ENCODE data around the gene TRPV4.
"Not testable (repeated sequence)": the region's sequence is repeated elsewhere in the genome, so short reads cannot be mapped to it uniquely, and the experiment has no call there.

Gene TRPV4

DNA sequence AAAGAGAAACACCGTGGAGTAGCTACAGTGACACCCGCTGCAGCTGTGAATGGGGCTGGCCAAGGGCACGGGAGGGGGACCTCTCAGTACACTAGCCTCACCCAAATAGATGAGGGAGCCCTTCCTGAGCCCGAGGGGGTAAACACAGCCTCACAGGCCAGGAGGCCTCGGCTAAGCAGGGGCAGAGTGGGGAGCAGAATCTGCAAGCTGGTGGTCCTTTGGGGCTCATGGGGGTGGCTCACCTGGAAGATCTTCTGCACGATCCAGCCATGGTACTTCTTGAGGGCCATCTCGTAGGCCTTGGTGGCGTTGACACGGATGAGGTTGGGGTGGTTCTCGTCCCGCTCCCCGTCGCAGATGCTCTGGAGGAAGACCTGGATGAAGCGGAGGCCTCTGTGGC lies 22.2 kb upstream of the TRPV4 start:
- Histone ChIP-seq H3K9ac (ENCODE audit: low read length) (no peak overlapping the region), H3K36me3 (ENCODE audit: control insufficient read depth, insufficient read depth, low read length, severe bottlenecking) (peaks cover 29% of the 10 kb centered on the region), H3K4me3 (ENCODE audit: low read length) (no peak overlapping the region), H3K27me3 (replicated peaks; ENCODE audit: control insufficient read depth, insufficient read depth, low read length) (no peaks in the 10 kb centered on the region), H3K9me3 (ENCODE audit: control insufficient read depth, low read length) (no peaks in the 10 kb centered on the region), H3K4me1 (ENCODE audit: control insufficient read depth, insufficient read depth, low read length) (no peaks in the 10 kb centered on the region)
- no peak for DNase-seq (ENCODE audit: low read depth)

DNA sequence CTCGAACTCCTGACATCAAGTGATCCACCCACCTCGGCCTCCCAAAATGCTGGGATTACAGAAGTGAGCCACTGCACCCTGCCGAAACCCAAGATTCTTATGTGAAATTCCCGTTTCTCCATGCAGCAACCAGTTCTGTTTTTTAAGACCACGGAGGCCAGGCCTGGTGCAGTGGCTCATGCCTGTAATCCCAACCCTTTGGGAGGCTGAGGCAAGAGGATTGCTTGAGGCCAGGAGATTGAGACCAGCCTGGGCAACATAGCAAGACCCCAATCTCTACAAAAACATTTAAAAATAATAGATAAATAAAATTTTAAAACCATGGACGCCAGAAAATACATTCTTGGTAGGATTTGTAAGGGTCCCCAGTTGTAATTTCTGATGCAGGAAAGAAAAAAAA lies 17.3 kb upstream of the TRPV4 start:
- not testable (repeated sequence) for H3K27me3 ChIP-seq (replicated peaks; ENCODE audit: control insufficient read depth, insufficient read depth, low read length); H3K4me3 ChIP-seq (ENCODE audit: low read length); H3K9ac ChIP-seq (ENCODE audit: low read length); H3K4me1 ChIP-seq (ENCODE audit: control insufficient read depth, insufficient read depth, low read length); H3K9me3 ChIP-seq (ENCODE audit: control insufficient read depth, low read length); DNase-seq (ENCODE audit: low read depth)
- peaks cover 15% of the 10 kb centered on the region for H3K36me3 ChIP-seq (ENCODE audit: control insufficient read depth, insufficient read depth, low read length, severe bottlenecking)

DNA sequence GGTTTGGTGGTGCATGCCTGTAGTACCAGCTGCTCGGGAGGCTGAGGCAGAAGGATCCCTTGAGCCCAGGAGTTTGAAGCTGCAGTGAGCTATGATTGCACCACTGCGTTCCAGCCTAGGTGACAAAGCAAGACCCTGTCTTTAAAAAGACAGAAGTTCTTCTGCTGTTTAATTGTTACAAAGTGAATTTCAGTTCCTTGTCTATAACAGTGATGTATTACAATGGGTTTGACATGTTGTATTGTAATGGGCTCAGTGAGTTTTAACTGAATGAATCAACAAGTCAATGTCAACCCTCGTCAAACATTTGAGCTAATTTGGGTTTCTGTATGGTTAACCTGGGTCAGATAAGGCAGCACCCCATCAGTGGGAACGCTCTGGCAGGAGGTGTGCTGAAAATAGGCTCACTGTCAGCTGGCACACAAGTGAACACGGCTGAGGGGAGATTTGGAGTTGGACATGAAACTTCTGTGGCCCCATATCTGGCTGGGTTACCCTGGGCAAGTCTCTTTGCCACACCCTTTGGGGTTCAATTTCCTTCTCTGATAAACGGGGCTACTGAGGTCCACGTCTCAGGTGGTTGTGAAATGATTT lies 14.0 kb upstream of the TRPV4 start:
- no peak overlapping the region for H3K4me3 ChIP-seq (ENCODE audit: low read length)
- H3K9me3 ChIP-seq (ENCODE audit: control insufficient read depth, low read length), result no peaks in the 10 kb centered on the region
- H3K4me1 ChIP-seq (ENCODE audit: control insufficient read depth, insufficient read depth, low read length), result no peaks in the 10 kb centered on the region
- no peaks in the 10 kb centered on the region for H3K27me3 ChIP-seq (replicated peaks; ENCODE audit: control insufficient read depth, insufficient read depth, low read length)
- no peaks in the 10 kb centered on the region for H3K36me3 ChIP-seq (ENCODE audit: control insufficient read depth, insufficient read depth, low read length, severe bottlenecking)
- no peak overlapping the region for H3K9ac ChIP-seq (ENCODE audit: low read length)
- DNase-seq (ENCODE audit: low read depth), result no peak

DNA sequence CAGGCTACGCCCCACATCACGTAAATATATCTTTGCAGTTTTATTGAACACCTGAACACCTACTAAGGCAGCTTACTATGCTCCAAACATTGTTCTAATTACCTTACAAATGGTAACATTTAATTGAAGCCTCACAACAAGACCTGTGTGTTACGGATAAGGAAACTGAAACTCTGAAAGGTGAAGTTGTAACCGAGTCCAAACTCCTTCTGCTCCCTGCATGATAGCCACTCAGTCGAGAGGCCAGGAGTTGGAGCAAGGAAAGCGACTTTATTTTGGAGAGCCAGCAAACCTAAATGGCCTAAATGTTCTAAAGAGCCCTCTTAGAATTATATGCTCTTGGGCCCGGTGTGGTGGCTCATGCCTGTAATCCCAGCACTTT lies 12.6 kb upstream of the TRPV4 start:
- Histone ChIP-seq H3K9me3 (ENCODE audit: control insufficient read depth, low read length) (no peaks in the 10 kb centered on the region), H3K27me3 (replicated peaks; ENCODE audit: control insufficient read depth, insufficient read depth, low read length) (no peaks in the 10 kb centered on the region), H3K9ac (ENCODE audit: low read length) (peak overlapping the region; percentile 80), H3K36me3 (ENCODE audit: control insufficient read depth, insufficient read depth, low read length, severe bottlenecking) (no peaks in the 10 kb centered on the region), H3K4me1 (ENCODE audit: control insufficient read depth, insufficient read depth, low read length) (no peaks in the 10 kb centered on the region), H3K4me3 (ENCODE audit: low read length) (peak overlapping the region; percentile 74)
- no peak for DNase-seq (ENCODE audit: low read depth)

DNA sequence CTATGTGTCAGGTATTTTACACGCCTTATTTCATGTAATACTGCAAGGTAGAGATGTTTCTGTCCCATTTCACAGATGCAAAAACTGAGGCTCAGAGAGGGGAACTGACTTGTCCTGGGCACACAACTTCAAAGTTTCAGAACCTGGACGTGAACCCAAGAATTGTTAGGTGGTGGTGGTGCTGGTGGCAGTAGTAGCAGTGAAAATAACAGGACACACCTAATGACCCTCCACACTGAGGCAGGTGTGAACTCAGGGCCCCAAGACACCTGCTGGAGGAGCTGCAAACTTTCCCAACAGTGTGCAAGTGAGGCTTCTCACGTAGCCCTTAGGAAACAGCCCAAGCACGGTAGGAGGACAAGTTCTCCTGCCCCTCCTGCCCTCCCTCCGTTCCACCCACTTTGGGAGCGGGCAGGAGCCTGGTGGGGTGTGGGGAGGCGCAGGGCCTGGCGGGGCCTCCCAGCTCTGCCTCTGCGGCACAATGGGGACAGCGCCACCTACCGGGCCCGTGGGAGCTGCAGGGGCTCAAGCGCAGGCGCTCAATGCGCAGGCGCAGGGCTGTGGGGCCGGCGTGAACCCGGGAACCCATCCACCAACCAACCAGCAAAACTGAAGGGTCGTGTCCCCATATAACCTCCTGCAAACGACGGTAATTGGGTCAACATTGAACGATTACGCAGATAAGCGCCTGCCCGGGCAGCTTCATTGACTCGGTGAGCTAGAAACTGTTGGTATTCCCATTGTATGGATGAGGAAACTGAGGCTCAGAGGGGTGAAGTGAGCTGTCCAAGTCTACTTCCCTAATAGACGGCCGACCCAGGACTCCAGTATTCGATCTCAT lies 12.0 kb upstream of the TRPV4 start:
- no peaks in the 10 kb centered on the region for H3K4me1 ChIP-seq (ENCODE audit: control insufficient read depth, insufficient read depth, low read length)
- no peaks in the 10 kb centered on the region for H3K9me3 ChIP-seq (ENCODE audit: control insufficient read depth, low read length)
- DNase-seq (ENCODE audit: low read depth), result peak; percentile 93
- peak overlapping the region; percentile 80 for H3K9ac ChIP-seq (ENCODE audit: low read length)
- H3K4me3 ChIP-seq (ENCODE audit: low read length), result peak overlapping the region; percentile 74
- H3K27me3 ChIP-seq (replicated peaks; ENCODE audit: control insufficient read depth, insufficient read depth, low read length), result no peaks in the 10 kb centered on the region
- no peaks in the 10 kb centered on the region for H3K36me3 ChIP-seq (ENCODE audit: control insufficient read depth, insufficient read depth, low read length, severe bottlenecking)

DNA sequence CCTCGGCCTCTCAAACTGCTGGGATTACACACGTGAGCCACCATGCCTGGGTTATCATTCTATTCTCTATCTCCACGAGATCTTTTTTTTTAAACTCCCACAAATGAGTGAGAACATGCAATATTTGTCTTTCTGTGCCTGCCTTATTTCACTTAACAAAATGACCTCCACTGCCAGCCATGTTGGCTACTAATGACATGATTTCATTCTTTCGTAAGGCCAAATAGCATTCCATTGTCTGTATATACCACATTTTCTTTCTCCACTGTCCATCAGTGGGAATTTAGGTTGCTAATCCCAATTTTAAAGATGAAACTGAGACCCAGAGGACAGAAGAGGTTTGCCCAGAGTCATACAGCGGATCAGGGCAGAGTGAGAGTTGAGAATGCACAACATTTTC lies 10.9 kb upstream of the TRPV4 start:
- no peak for DNase-seq (ENCODE audit: low read depth)
- Histone ChIP-seq H3K9ac (ENCODE audit: low read length) (no peak overlapping the region), H3K4me3 (ENCODE audit: low read length) (no peak overlapping the region), H3K9me3 (ENCODE audit: control insufficient read depth, low read length) (no peaks in the 10 kb centered on the region), H3K27me3 (replicated peaks; ENCODE audit: control insufficient read depth, insufficient read depth, low read length) (no peaks in the 10 kb centered on the region), H3K36me3 (ENCODE audit: control insufficient read depth, insufficient read depth, low read length, severe bottlenecking) (no peaks in the 10 kb centered on the region), H3K4me1 (ENCODE audit: control insufficient read depth, insufficient read depth, low read length) (no peaks in the 10 kb centered on the region)

DNA sequence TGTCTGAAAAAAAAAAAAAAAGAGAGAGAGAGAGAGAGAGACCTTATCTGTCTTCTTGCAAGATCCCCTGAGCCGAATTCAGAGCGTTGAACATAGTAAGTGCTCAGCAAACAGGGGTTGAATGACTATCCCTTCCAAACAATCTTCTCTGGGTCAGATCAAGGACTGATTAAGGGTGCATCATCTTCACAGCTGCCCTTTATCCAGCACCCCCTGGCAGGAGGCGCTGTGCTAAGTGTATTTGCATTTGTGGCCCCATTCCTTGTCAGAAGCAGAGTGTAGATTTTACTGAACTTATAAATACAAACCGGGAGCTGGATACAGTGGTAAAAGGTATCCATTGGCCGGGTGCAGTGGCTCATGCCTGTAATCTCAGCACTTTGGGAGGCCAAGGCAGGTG lies 8.8 kb upstream of the TRPV4 start:
- H3K9me3 ChIP-seq (ENCODE audit: control insufficient read depth, low read length), result no peaks in the 10 kb centered on the region
- no peak overlapping the region for H3K4me3 ChIP-seq (ENCODE audit: low read length)
- no peak overlapping the region for H3K9ac ChIP-seq (ENCODE audit: low read length)
- no peak for DNase-seq (ENCODE audit: low read depth)
- H3K4me1 ChIP-seq (ENCODE audit: control insufficient read depth, insufficient read depth, low read length), result no peaks in the 10 kb centered on the region
- H3K36me3 ChIP-seq (ENCODE audit: control insufficient read depth, insufficient read depth, low read length, severe bottlenecking), result no peaks in the 10 kb centered on the region
- H3K27me3 ChIP-seq (replicated peaks; ENCODE audit: control insufficient read depth, insufficient read depth, low read length), result no peaks in the 10 kb centered on the region

DNA sequence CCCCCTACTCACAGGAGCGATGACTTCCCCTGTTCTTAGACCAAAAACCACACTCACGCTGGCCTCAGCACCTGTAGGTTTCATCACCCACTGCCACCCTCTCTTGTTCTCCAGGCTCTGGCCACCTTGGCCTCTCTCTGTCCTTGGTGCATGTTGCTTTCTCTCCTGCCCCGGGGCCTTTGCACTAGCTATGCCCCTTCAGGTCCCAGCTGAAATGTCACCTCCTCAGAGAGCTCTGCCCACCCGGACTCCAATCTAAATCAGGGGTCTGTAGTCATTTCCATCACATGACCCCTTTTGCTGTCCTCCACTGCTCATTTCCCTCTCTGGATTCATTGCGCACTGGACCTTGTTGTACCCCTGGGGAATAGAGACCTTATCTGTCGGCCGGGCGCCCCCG lies 8.2 kb upstream of the TRPV4 start:
- no peaks in the 10 kb centered on the region for H3K36me3 ChIP-seq (ENCODE audit: control insufficient read depth, insufficient read depth, low read length, severe bottlenecking)
- H3K4me3 ChIP-seq (ENCODE audit: low read length), result no peak overlapping the region
- no peaks in the 10 kb centered on the region for H3K27me3 ChIP-seq (replicated peaks; ENCODE audit: control insufficient read depth, insufficient read depth, low read length)
- H3K9me3 ChIP-seq (ENCODE audit: control insufficient read depth, low read length), result no peaks in the 10 kb centered on the region
- no peak overlapping the region for H3K9ac ChIP-seq (ENCODE audit: low read length)
- no peaks in the 10 kb centered on the region for H3K4me1 ChIP-seq (ENCODE audit: control insufficient read depth, insufficient read depth, low read length)
- no peak for DNase-seq (ENCODE audit: low read depth)

DNA sequence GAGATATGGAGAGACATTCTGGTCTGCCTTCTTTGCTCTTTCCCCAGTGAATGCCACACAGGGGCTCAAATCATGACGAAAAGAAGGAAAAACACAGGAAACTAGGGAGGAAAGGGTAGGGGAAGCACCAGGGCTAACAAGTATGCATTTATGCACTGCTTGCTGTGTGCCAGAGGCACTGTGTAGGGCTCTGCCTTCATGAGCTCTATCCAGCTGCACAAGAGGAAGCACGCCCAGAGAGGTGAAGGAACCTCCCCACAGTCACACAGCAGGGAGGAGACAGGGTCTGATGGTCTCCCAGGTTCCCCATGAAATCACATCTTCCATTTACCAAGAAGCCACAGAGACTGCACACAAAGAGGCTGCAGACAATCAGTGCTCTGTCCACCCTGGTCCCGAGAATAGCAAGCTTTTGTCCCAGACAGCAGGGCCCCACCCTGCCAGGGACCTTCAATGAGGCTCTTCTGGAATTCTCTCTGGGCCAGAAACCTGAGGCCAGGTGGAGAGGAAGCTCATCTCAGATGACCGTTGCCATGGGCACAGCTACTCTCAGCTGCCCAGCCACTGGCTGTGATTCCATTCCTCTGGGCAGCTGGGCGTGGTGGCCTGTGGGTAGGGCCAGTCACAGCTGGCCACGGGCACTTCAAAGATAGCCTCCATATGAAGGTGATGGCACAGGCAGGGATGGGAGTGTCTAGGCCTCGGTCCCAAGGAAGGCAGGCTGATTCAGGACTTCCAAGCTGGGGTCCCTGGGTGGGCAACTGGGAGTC lies 7.3 kb upstream of the TRPV4 start:
- no peak overlapping the region for H3K9ac ChIP-seq (ENCODE audit: low read length)
- H3K27me3 ChIP-seq (replicated peaks; ENCODE audit: control insufficient read depth, insufficient read depth, low read length), result no peaks in the 10 kb centered on the region
- H3K9me3 ChIP-seq (ENCODE audit: control insufficient read depth, low read length), result no peaks in the 10 kb centered on the region
- no peaks in the 10 kb centered on the region for H3K36me3 ChIP-seq (ENCODE audit: control insufficient read depth, insufficient read depth, low read length, severe bottlenecking)
- H3K4me1 ChIP-seq (ENCODE audit: control insufficient read depth, insufficient read depth, low read length), result no peaks in the 10 kb centered on the region
- DNase-seq (ENCODE audit: low read depth), result no peak
- no peak overlapping the region for H3K4me3 ChIP-seq (ENCODE audit: low read length)

DNA sequence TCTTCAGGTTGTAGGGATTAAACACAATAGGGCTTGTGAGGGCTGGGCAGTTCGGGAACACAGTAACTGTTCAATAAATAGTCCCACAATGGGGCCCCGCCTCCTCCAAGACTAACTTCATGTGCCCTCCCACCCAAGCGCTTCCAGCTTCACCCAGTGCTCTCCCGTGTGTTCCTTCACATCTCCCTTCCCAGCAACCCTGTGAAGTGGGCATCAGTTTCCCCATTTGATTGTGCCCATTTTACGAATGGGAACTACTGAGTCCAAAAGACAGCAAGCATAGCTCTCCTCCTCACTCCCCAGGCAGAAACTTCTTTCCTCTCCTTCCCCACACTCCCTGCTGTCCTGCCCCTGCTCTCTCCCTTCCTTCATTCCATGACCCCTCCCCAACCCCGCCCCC lies 6.2 kb upstream of the TRPV4 start:
- Histone ChIP-seq H3K36me3 (ENCODE audit: control insufficient read depth, insufficient read depth, low read length, severe bottlenecking) (no peaks in the 10 kb centered on the region), H3K9ac (ENCODE audit: low read length) (no peak overlapping the region), H3K9me3 (ENCODE audit: control insufficient read depth, low read length) (no peaks in the 10 kb centered on the region), H3K4me1 (ENCODE audit: control insufficient read depth, insufficient read depth, low read length) (no peaks in the 10 kb centered on the region), H3K27me3 (replicated peaks; ENCODE audit: control insufficient read depth, insufficient read depth, low read length) (no peaks in the 10 kb centered on the region), H3K4me3 (ENCODE audit: low read length) (no peak overlapping the region)
- no peak for DNase-seq (ENCODE audit: low read depth)

DNA sequence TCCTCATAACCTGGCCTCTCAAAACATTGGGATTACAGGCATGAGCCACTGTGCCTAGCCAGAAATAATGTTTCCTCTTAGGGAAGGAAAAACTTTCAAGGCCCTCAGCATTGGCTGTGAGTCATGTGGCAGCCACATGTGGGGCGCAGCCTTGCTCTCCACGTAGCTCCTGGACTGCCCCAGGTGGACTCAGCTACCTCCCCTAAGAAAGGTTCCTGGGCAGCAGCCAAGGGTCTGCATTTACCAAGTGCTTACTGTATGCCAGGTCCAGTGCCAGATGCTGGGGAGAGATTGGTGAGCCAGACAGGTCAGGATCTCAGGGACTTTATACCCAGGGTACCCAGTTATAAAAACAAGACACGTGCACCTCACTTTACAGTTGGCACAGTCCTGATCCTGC lies 3.7 kb upstream of the TRPV4 start:
- Histone ChIP-seq H3K36me3 (ENCODE audit: control insufficient read depth, insufficient read depth, low read length, severe bottlenecking) (no peaks in the 10 kb centered on the region), H3K4me3 (ENCODE audit: low read length) (no peak overlapping the region), H3K27me3 (replicated peaks; ENCODE audit: control insufficient read depth, insufficient read depth, low read length) (no peaks in the 10 kb centered on the region), H3K9me3 (ENCODE audit: control insufficient read depth, low read length) (no peaks in the 10 kb centered on the region), H3K9ac (ENCODE audit: low read length) (no peak overlapping the region), H3K4me1 (ENCODE audit: control insufficient read depth, insufficient read depth, low read length) (no peaks in the 10 kb centered on the region)
- no peak for DNase-seq (ENCODE audit: low read depth)

Measured in adipocyte (in vitro differentiated cells).